ENCODE results near the gene PCDHGB6. TPM values are rescaled to one million over a fixed set of nuclear protein-coding genes. Genes with fewer than 3 reads are reported as not detected.
"Not testable (repeated sequence)": the region's sequence is repeated elsewhere in the genome, so short reads cannot be mapped to it uniquely, and the experiment has no call there.

Gene PCDHGB6
- polyA plus RNA-seq, 12 donors: 2.8 to 7.7 (median 4.3) TPM; not detected in 1

GRCh38 chr5:141414548-141415274 lies 6.9 kb downstream of the PCDHGB6 start:
- not testable (repeated sequence) for DNase-seq

DNA sequence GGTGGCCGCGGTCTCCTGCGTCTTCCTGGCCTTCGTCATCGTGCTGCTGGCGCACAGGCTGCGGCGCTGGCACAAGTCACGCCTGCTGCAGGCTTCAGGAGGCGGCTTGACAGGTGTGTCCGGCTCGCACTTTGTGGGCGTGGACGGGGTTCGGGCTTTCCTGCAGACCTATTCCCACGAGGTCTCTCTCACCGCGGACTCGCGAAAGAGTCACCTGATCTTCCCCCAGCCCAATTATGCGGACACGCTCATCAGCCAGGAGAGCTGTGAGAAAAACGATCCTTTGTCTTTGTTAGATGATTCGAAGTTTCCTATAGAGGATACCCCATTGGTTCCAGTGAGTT lies 7.4 kb downstream of the PCDHGB6 start:
- not testable (repeated sequence) for DNase-seq

DNA sequence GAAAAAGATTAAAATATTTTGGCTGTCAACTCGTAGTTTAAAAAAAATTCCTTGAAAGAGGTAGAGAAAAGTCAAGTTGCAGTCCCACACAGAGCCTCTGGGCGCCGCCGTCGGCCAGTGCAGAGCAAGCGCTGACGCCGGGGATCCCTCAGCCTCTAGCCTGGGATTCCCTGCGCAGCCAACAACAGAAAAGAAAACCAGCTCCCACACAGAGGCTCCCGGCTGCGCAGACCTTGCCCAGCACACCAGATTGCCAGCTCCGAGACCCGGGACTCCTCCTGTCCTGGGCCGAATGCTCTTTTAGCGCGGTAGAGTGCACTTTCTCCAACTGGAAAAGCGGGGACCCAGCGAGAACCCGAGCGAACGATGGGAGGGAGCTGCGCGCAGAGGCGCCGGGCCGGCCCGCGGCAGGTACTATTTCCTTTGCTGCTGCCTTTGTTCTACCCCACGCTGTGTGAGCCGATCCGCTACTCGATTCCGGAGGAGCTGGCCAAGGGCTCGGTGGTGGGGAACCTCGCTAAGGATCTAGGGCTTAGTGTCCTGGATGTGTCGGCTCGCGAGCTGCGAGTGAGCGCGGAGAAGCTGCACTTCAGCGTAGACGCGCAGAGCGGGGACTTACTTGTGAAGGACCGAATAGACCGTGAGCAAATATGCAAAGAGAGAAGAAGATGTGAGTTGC lies 9.8 kb downstream of the PCDHGB6 start, which contains the start of gene PCDHGB7:
PCDHGB7 (plus strand) TSS at position 184 of the 679 bp plus-strand sequence; CDS start at position 367, 183 bp downstream.
- DNase-seq: peak; percentile 31

GRCh38 chr5:141419074-141419880 lies 11.5 kb downstream of the PCDHGB6 start:
- no peak for DNase-seq

DNA sequence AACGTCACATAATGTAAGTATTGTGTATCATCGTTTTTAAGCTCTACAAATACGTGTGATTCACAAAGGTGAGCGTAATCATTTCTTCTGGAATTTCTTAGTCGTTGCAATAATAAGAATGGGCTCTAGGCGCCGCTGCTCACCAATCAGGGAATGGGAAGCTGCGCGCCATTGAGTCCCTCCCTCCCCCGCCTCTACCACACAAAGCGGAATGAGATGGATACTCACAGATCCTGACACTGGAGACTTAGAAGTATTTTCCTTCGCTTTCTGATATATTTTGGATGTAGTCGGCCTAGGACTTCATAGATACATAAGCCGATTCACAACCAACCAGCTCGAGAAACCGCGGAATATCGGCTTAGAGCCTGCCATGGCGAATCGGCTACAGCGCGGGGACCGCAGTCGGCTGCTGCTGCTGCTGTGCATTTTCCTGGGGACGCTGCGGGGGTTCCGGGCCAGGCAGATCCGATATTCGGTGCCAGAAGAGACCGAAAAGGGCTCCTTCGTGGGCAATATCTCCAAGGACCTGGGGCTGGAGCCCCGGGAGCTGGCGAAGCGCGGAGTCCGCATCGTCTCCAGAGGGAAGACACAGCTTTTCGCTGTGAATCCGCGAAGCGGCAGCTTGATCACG lies 13.2 kb downstream of the PCDHGB6 start, which contains the start of gene PCDHGA11:
PCDHGA11 (plus strand) TSS at position 197 of the 634 bp plus-strand sequence; CDS start at position 374, 177 bp downstream.
- peak; percentile 27 for DNase-seq

- no peak for DNase-seq
These were observed 13.7 kb downstream of the PCDHGB6 start for GRCh38 chr5:141421489-141421855.

GRCh38 chr5:141422742-141423291 lies 15.0 kb downstream of the PCDHGB6 start:
- no peak for DNase-seq

DNA sequence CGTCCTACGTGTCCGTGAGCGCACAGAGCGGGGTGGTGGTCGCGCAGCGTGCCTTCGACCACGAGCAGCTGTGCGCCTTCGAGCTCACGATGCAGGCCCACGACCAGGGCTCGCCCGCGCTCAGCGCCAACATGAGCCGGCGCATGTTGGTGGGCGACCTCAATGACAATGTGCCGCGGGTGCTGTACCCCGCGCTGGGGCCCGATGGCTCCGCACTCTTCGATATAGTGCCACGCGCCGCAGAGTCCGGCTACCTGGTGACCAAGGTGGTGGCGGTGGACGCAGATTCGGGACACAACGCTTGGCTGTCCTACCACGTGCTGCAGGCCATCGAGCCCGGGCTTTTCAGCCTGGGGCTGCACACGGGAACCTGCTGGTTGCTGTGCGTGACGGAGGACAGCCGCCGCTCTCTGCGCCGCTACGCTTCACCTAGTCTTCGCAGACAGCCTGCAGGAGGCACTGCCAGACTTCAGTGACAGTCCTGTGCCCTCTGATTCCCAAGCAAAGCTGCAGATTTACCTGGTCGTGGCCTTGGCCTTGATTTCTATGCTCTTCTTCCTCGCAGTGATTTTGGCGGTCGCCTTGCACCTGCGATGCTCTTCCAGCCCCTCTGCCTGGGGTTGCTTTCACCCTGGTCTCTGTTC lies 20.1 kb downstream of the PCDHGB6 start:
- DNase-seq: no peak

- DNase-seq: no peak
These were observed 22.7 kb downstream of the PCDHGB6 start, which contains the start of gene PCDHGA12 for GRCh38 chr5:141430332-141431113. Gene PCDHGA12, plus strand, starts transcription at chr5:141430507. Its CDS starts 253 bp downstream, at chr5:141430760.

GRCh38 chr5:141431286-141431685 lies 23.5 kb downstream of the PCDHGB6 start:
- no peak for DNase-seq

DNA sequence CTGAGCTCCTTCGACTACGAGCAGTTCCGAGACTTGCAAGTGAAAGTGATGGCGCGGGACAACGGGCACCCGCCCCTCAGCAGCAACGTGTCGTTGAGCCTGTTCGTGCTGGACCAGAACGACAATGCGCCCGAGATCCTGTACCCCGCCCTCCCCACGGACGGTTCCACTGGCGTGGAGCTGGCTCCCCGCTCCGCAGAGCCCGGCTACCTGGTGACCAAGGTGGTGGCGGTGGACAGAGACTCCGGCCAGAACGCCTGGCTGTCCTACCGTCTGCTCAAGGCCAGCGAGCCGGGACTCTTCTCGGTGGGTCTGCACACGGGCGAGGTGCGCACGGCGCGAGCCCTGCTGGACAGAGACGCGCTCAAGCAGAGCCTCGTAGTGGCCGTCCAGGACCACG lies 24.5 kb downstream of the PCDHGB6 start:
- not testable (repeated sequence) for DNase-seq

DNA sequence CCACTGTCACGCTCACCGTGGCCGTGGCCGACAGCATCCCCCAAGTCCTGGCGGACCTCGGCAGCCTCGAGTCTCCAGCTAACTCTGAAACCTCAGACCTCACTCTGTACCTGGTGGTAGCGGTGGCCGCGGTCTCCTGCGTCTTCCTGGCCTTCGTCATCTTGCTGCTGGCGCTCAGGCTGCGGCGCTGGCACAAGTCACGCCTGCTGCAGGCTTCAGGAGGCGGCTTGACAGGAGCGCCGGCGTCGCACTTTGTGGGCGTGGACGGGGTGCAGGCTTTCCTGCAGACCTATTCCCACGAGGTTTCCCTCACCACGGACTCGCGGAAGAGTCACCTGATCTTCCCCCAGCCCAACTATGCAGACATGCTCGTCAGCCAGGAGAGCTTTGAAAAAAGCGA lies 24.9 kb downstream of the PCDHGB6 start:
- not testable (repeated sequence) for DNase-seq

GRCh38 chr5:141434006-141434405 lies 26.2 kb downstream of the PCDHGB6 start:
- DNase-seq: no peak

DNA sequence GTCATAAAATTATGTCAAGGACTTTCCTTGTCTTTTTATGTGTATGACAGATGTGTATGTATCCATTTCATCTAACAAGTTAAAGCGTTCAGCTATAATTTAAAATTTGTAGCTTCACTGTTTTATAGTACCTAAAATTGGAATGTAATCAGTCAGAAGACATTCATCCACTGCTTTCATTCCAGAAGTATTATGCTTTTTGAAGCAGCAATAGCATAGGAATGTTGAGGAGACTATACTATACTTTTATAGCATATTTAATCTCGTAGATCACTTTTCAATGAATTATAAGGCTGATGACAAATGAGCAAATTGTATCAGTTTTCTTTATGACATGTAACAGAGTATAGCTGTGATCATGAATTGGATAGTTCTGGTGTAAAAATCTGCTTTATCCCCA lies 29.4 kb downstream of the PCDHGB6 start:
- no peak for DNase-seq

DNA sequence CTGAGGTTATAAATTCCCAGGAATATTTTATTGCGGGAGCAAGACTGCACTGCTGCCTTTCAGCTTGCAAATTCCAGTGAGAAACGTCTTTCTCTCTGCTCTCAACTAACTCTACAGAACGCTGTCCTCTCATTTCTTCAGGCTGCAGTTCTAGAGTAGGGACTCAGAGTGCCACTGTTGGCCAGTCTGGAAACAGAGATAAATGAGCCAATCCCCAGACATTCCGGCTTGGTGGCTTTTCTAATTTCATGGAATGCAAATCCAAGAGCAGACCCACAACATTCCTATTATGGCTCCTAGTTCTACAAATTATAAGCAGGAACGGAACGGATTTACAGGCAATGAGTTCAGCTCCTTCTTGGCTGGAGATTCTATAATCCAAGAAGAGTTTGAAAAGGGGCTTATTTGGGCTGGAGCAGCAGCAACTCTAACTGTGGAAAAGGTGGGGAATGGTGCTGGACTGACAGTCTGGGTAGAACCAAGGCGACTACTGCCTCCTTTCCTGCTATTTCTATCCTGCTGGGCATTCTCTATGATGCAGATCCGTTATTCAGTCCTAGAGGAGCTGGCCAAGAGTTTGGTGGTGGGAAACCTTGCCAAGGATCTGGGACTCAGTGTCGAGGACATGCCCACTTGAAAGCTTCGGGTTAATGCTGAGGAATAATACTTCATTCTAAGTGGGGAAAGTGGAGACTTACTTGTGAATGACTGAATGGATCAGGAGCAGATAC lies 31.8 kb downstream of the PCDHGB6 start:
- DNase-seq: no peak

GRCh38 chr5:141440341-141440740 lies 32.5 kb downstream of the PCDHGB6 start:
- no peak for DNase-seq

GRCh38 chr5:141441571-141442170 lies 33.9 kb downstream of the PCDHGB6 start:
- no peak for DNase-seq
